ENCODE results near the gene ADRA1B. TPM values are rescaled to one million over a fixed set of nuclear protein-coding genes. Genes with fewer than 3 reads are reported as not detected.

The ADRA1B gene
- total RNA-seq, 1 donor from 2014 or later, result 0.74 TPM

DNA sequence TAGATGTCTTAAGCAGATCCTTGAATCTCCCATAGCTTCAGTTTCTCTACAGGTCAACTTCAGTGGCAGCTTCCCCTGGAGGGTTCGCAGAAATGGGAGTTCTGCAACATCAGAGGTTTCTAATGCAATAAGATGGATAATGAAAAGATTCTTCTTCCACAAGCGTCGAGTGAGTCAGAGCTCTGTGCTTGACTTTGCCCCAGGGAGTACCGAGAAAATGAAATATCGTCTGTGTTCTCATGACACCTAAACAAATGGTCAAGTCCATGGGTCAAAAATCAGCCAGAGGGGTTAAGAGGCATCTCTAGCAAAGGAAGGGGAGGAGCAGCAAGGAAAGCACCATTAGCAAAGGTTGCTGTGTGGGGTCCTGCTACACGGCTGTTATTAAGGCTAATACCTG is 3.2 kb upstream of the ADRA1B start:
- Histone ChIP-seq H3K36me3 (no peaks in the 10 kb centered on the region), H3K4me1 (peaks cover 6% of the 10 kb centered on the region), H3K4me3 (no peak overlapping the region), H3K27ac (no peak overlapping the region), H3K9me3 (no peaks in the 10 kb centered on the region), H3K27me3 (no peaks in the 10 kb centered on the region)
- intact Hi-C loops (cut with DNase I), result no loop called here
- DNase-seq (ENCODE audit: extremely low spot score in 2 of 2), result no peak
- no peak for TF ChIP-seq POLR2A (IDR thresholded peaks at IDR 0.05)
- TF ChIP-seq, protein P1, sequence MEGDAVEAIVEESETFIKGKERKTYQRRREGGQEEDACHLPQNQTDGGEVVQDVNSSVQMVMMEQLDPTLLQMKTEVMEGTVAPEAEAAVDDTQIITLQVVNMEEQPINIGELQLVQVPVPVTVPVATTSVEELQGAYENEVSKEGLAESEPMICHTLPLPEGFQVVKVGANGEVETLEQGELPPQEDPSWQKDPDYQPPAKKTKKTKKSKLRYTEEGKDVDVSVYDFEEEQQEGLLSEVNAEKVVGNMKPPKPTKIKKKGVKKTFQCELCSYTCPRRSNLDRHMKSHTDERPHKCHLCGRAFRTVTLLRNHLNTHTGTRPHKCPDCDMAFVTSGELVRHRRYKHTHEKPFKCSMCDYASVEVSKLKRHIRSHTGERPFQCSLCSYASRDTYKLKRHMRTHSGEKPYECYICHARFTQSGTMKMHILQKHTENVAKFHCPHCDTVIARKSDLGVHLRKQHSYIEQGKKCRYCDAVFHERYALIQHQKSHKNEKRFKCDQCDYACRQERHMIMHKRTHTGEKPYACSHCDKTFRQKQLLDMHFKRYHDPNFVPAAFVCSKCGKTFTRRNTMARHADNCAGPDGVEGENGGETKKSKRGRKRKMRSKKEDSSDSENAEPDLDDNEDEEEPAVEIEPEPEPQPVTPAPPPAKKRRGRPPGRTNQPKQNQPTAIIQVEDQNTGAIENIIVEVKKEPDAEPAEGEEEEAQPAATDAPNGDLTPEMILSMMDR (IDR thresholded peaks at IDR 0.05), result no peak

DNA sequence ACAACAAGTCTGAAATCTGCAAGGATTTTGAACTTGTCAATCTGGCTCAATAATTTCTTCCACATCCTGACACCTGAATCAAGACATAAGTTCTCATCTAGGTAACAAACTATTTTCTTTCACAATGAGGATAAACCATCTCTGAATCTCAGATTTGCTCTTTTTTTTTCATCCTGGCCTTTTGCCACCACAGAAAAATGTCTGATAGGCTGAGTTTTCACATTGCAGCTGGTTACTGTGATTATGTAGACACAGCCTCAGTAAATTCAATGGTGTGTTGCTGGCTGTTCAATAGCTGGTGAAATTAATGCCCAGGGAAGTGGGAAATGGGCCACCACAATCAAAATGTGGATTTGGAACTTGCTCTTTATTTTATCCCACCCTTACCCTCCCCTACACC is 2.8 kb upstream of the ADRA1B start:
- Histone ChIP-seq H3K4me1 (peaks cover 6% of the 10 kb centered on the region), H3K27ac (no peak overlapping the region), H3K9me3 (no peaks in the 10 kb centered on the region), H3K36me3 (no peaks in the 10 kb centered on the region), H3K4me3 (no peak overlapping the region), H3K27me3 (no peaks in the 10 kb centered on the region)
- no peak for TF ChIP-seq POLR2A (IDR thresholded peaks at IDR 0.05)
- TF ChIP-seq, protein P1 (IDR thresholded peaks at IDR 0.05), result no peak
- TF ChIP-seq POLR2AphosphoS5 (IDR thresholded peaks at IDR 0.05; ENCODE audit: insufficient read depth in 1 of 2, low read depth in 1 of 2), result no peak
- no peak for DNase-seq (ENCODE audit: extremely low spot score in 2 of 2)
- intact Hi-C loops (cut with DNase I), result no loop called here

DNA sequence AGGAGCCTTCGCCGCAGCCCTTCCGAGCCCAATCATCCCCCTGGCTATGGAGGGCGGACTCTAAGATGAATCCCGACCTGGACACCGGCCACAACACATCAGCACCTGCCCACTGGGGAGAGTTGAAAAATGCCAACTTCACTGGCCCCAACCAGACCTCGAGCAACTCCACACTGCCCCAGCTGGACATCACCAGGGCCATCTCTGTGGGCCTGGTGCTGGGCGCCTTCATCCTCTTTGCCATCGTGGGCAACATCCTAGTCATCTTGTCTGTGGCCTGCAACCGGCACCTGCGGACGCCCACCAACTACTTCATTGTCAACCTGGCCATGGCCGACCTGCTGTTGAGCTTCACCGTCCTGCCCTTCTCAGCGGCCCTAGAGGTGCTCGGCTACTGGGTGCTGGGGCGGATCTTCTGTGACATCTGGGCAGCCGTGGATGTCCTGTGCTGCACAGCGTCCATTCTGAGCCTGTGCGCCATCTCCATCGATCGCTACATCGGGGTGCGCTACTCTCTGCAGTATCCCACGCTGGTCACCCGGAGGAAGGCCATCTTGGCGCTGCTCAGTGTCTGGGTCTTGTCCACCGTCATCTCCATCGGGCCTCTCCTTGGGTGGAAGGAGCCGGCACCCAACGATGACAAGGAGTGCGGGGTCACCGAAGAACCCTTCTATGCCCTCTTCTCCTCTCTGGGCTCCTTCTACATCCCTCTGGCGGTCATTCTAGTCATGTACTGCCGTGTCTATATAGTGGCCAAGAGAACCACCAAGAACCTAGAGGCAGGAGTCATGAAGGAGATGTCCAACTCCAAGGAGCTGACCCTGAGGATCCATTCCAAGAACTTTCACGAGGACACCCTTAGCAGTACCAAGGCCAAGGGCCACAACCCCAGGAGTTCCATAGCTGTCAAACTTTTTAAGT is 819 bp downstream of the ADRA1B start:
- DNase-seq (ENCODE audit: extremely low spot score in 2 of 2), result no peak
- Histone ChIP-seq H3K4me1 (peaks cover 6% of the 10 kb centered on the region), H3K9me3 (no peaks in the 10 kb centered on the region), H3K27me3 (no peaks in the 10 kb centered on the region), H3K36me3 (no peaks in the 10 kb centered on the region), H3K27ac (no peak overlapping the region), H3K4me3 (peak overlapping the region; percentile 29 to 33)
- intact Hi-C loops (cut with DNase I), result loop anchor here (5.0 kb wide), 1 partner anchor 470 kb away; no protein-coding TSS in a partner anchor
- TF ChIP-seq POLR2AphosphoS5 (IDR thresholded peaks at IDR 0.05; ENCODE audit: insufficient read depth in 1 of 2, low read depth in 1 of 2) (no peak), POLR2A (IDR thresholded peaks at IDR 0.05) (no peak)
- TF ChIP-seq, protein P1 (IDR thresholded peaks at IDR 0.05), result no peak

DNA sequence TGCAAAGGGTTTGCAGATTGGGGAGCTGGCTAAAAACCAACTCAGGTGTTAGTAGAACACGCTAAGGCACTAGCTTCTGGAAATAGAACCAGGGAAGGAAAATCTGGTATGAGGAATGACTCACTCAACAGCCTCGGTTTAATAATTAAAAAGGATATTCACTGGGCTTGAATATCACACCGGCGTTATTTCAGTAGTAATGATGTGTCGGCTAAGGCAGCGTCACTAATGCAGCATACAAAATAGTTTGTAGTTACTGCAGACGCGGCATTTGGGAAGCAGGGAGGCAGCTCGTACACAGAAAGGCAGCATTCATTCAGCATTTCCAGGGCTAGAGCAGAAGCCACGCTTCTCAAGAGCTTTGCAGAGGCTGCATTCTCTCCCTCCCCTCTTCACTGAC is 1.7 kb downstream of the ADRA1B start:
- intact Hi-C loops (cut with DNase I), result loop anchor here (5.0 kb wide), 1 partner anchor 471 kb away; no protein-coding TSS in a partner anchor
- Histone ChIP-seq H3K9me3 (no peaks in the 10 kb centered on the region), H3K27ac (no peak overlapping the region), H3K36me3 (no peaks in the 10 kb centered on the region), H3K4me1 (peaks cover 6% of the 10 kb centered on the region), H3K27me3 (no peaks in the 10 kb centered on the region), H3K4me3 (no peak overlapping the region)
- TF ChIP-seq POLR2A (IDR thresholded peaks at IDR 0.05), result no peak
- no peak for TF ChIP-seq POLR2AphosphoS5 (IDR thresholded peaks at IDR 0.05; ENCODE audit: insufficient read depth in 1 of 2, low read depth in 1 of 2)
- TF ChIP-seq, protein P1 (IDR thresholded peaks at IDR 0.05), result no peak
- no peak for DNase-seq (ENCODE audit: extremely low spot score in 2 of 2)

DNA sequence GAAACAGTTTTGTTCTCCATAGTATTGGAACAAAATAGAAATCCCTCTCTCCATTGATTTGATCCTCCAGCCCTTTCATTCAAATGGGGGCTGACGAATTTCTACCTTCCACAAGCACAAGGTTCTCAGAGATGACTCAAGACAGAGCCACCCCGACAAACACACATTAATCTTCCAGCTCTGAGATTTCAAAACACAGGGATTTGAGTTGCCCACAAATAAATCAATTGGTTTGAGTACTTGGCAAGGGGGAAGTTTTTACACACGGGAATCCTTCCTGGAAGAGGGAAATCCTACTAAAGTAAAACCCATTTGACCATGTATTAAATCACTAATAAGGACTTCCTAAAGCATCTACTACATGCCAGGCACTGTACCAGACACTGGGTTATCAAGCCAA is 5.4 kb downstream of the ADRA1B start:
- Histone ChIP-seq H3K4me3 (no peak overlapping the region), H3K27me3 (no peaks in the 10 kb centered on the region), H3K36me3 (no peaks in the 10 kb centered on the region), H3K4me1 (peaks cover 4% of the 10 kb centered on the region), H3K27ac (no peak overlapping the region), H3K9me3 (no peaks in the 10 kb centered on the region)
- TF ChIP-seq POLR2A (IDR thresholded peaks at IDR 0.05), result no peak
- no peak for TF ChIP-seq POLR2AphosphoS5 (IDR thresholded peaks at IDR 0.05; ENCODE audit: insufficient read depth in 1 of 2, low read depth in 1 of 2)
- TF ChIP-seq, protein P1 (IDR thresholded peaks at IDR 0.05), result no peak
- intact Hi-C loops (cut with DNase I), result no loop called here
- DNase-seq (ENCODE audit: extremely low spot score in 2 of 2), result no peak

Measured in vagina (tissue), 2 donors.